Immature natural killer cell (primary cell): ENCODE data around the gene TBC1D22A. TPM values are rescaled to one million over a fixed set of nuclear protein-coding genes. Genes with fewer than 3 reads are reported as not detected.
"Not testable (repeated sequence)": the region's sequence is repeated elsewhere in the genome, so short reads cannot be mapped to it uniquely, and the experiment has no call there.

Experiments
- DNase-seq, 3 donors: peaks; one replicate each; pipeline ENCODE4 v3.0.0; 2022; ENCODE audit warnings: mixed read lengths in 1 of 3
- H3K27ac Mint-ChIP-seq, 6 donors: one replicate each; pipeline ENCODE4 v1.8.0; 2020; ENCODE audit warnings: mixed read lengths in 6 of 6, mild to moderate bottlenecking in 5 of 6, inconsistent platforms in 4 of 6, moderate library complexity in 3 of 6
- H3K27me3 Mint-ChIP-seq, 3 donors: one replicate each; pipeline ENCODE4 v1.8.0; 2020 to 2021; ENCODE audit warnings: low read depth in 3 of 3, mild to moderate bottlenecking in 3 of 3, mixed read lengths in 3 of 3, moderate library complexity in 3 of 3, inconsistent platforms in 1 of 3
- H3K36me3 Mint-ChIP-seq, 3 donors: one replicate each; pipeline ENCODE4 v1.8.0; 2020; ENCODE audit warnings: mixed read lengths in 3 of 3, inconsistent platforms in 2 of 3, mild to moderate bottlenecking in 2 of 3
- H3K4me1 Mint-ChIP-seq, 2 donors: one replicate each; pipeline ENCODE4 v1.8.0; 2020; ENCODE audit warnings: inconsistent platforms in 2 of 2, mild to moderate bottlenecking in 2 of 2, mixed read lengths in 2 of 2, moderate library complexity in 1 of 2
- H3K4me3 Mint-ChIP-seq, 5 donors: one replicate each; pipeline ENCODE4 v1.8.0; 2020; ENCODE audit warnings: mild to moderate bottlenecking in 5 of 5, mixed read lengths in 5 of 5, inconsistent platforms in 3 of 5, moderate library complexity in 3 of 5
- H3K9me3 Mint-ChIP-seq, 6 donors: one replicate each; pipeline ENCODE4 v1.8.0; 2020; ENCODE audit warnings: mild to moderate bottlenecking in 6 of 6, mixed read lengths in 6 of 6, inconsistent platforms in 4 of 6, moderate library complexity in 3 of 6
- polyA plus RNA-seq, 3 donors: library from polyadenylated mRNA; unstranded; fragments of 300-500 nt; fragmentation: Illumina TruSeq; gene quantifications; one replicate each; pipeline ENCODE4 v1.2.3, GENCODE V29; 2021

Gene TBC1D22A
- polyA plus RNA-seq, 3 donors from 2014 or later, result 20.6 to 28.0 (median 24.0) TPM

DNA sequence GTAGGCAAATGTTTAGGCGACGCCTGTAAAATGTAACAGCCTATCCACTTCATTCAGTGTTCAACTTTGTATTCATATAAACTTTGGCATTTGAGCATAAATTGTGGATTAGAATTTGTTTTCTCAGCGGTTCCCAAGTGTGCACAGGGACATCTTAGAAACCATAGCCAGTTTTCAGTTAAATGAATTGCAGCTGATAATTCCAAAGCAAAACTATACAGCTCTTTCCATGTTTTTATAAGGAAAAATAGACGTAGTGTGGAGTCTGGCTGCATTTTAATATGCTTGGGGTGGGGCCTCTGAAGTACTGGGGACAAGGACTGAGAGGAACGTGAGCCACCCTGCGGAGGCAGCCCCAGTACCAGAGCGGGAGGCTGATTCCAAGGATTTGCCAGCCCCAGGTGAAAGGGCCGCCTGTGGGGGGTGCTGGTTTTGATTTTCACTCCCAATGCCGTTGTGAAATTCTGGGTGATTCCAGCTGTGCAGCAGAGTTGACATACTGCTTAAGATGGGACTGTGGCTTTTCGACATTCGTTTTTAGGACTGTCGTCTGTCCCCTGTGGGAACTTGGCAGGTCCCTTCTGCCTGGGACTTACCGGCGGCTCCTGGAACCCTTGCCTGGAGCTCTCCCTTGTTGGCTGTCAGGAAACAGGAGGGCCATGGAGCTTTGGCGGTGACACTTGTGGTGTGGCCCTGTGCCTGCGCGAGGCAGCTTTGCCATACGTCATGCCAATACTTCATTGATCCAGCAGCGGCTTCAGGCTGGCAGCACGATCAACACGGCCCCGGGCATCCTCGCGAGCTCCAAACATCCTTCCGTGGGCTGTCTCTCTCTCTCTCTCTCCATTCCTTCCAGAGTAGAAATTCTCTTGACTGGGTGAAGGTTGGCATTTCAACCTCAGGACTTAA, 370.9 kb downstream of the TBC1D22A start:
- no peak for DNase-seq
- Mint-ChIP-seq H3K4me3 (no peak overlapping the region), H3K9me3 (no peaks in the 10 kb centered on the region), H3K27ac (peak overlapping the region in 1 of 6 donors; percentile 40), H3K27me3 (peaks cover 2 to 4% (median 3%) of the 10 kb centered on the region in 3 donors), H3K4me1 (peaks cover 6 to 11% of the 10 kb centered on the region in 2 donors), H3K36me3 (peaks cover 0 to 4% (median 0%) of the 10 kb centered on the region in 3 donors)

DNA sequence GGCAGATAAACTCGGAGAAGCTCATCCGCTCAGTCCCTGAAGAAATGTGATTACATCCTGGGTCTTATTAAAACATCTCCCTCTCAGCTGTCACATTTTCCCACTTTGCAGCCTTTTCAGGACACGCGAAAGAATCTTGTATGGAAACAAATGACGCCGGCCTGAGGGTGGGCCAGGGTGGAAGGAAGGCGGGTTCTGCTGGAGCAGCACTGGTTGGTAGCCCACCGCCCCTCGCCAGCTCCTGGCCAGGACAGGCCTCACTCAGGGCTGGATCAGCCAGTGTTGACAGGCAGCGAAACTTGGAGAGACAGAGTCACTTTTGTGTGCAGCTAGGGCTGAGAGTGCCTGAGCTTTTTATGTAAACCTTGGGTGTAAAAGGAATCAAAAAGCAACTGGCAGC, 371.8 kb downstream of the TBC1D22A start:
- Mint-ChIP-seq H3K4me1 (peaks cover 6 to 9% of the 10 kb centered on the region in 2 donors), H3K27ac (peak overlapping the region in 1 of 6 donors; percentile 40), H3K36me3 (no peaks in the 10 kb centered on the region), H3K9me3 (no peaks in the 10 kb centered on the region), H3K4me3 (no peak overlapping the region), H3K27me3 (peaks cover 2 to 4% (median 3%) of the 10 kb centered on the region in 3 donors)
- DNase-seq, result no peak

DNA sequence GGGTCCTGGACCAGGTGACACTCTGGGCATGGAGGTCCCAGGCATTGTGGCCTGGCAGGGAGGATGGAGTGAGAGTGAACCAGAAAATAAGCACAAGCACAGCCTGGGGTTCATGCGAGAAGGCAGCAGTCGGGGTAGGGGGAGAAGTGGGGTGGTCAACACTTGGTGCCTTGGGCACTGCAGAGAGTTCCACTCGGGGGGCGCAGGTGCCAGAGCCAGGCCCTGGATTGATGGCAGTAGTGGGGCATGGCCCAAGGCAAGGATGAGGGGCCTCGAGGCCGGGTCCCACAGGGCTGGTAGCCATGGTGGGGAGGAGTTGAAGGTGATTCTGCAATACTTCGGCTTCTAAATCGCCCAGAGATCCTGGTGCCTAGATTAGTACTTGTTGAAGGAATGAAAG, 372.9 kb downstream of the TBC1D22A start:
- no peaks in the 10 kb centered on the region for H3K9me3 Mint-ChIP-seq
- DNase-seq, result no peak
- H3K4me1 Mint-ChIP-seq, result peaks cover 4 to 5% of the 10 kb centered on the region in 2 donors
- peaks cover 2 to 4% (median 3%) of the 10 kb centered on the region in 3 donors for H3K27me3 Mint-ChIP-seq
- no peak overlapping the region for H3K27ac Mint-ChIP-seq
- no peaks in the 10 kb centered on the region for H3K36me3 Mint-ChIP-seq
- H3K4me3 Mint-ChIP-seq, result no peak overlapping the region

DNA sequence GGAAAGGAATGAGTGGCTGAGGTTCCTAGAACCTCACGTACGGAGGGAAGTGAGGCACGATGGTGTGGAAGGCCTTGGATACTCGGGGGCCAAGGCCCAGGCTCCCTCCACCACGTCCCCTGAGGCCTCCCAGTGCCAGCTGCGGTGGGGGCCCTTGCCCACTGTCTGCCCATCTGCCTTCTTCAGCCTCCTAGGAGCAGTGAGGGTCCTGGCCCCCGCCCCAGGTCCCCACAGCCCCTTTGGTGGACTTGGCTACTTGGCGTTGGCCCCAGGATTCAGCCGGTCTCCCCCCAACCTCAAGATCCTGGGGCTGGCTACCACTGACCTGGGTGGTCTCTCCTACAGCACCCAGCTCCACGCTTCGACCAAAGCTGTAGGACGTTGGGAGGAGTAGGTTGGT, 373.6 kb downstream of the TBC1D22A start:
- Mint-ChIP-seq H3K27me3 (peaks cover 2 to 4% (median 3%) of the 10 kb centered on the region in 3 donors), H3K9me3 (no peaks in the 10 kb centered on the region), H3K4me1 (no peaks in the 10 kb centered on the region), H3K4me3 (no peak overlapping the region), H3K36me3 (no peaks in the 10 kb centered on the region), H3K27ac (no peak overlapping the region)
- no peak for DNase-seq

DNA sequence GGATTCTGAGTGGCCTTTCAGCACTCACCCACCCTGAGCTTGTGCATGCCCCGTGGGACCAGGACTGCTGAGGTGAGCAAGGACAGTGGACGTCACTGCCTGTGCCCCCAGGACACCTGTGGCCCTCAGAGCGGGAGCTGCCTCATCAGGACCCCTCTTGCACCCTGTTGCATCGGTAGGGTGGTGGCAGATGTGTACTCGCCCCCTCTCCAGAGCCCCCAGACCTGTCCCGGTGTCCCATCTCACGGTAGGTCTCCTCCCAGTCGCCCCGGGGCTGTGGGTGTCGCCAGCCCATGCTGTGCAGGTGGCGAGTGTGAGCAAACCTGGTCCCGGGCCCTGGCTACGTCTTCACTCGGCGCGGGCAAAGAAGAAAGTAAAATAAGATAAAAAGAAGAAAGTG, 374.2 kb downstream of the TBC1D22A start:
- DNase-seq, result no peak
- H3K27ac Mint-ChIP-seq, result no peak overlapping the region
- peaks cover 2 to 4% (median 3%) of the 10 kb centered on the region in 3 donors for H3K27me3 Mint-ChIP-seq
- H3K4me1 Mint-ChIP-seq, result no peaks in the 10 kb centered on the region
- H3K4me3 Mint-ChIP-seq, result no peak overlapping the region
- H3K36me3 Mint-ChIP-seq, result no peaks in the 10 kb centered on the region
- H3K9me3 Mint-ChIP-seq, result no peaks in the 10 kb centered on the region

GRCh38 chr22:47139013-47139789, 376.8 kb downstream of the TBC1D22A start:
- no peak for DNase-seq
- Mint-ChIP-seq H3K27me3 (peaks cover 2 to 3% (median 2%) of the 10 kb centered on the region in 3 donors), H3K36me3 (no peaks in the 10 kb centered on the region), H3K27ac (peak overlapping the region in 1 of 6 donors; percentile 46), H3K4me1 (no peaks in the 10 kb centered on the region), H3K4me3 (no peak overlapping the region), H3K9me3 (no peaks in the 10 kb centered on the region)

DNA sequence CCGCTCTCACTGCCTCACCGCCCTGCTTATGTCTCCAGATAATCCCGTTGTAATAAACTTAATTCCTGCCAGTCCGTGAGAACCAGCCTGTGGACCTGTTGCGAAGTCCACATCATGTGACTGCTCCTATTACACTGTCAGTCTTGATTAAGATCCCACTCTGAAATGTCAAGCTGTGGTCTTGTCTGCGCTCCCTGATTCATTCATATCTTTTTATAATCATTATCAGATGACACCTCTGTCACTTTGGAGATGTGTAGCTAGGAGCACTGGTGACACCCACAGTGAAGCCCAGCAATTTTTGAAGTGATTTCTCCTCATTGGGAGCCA, 377.3 kb downstream of the TBC1D22A start:
- Mint-ChIP-seq H3K27ac (peak overlapping the region in 1 of 6 donors; percentile 46), H3K9me3 (no peaks in the 10 kb centered on the region), H3K4me3 (no peak overlapping the region), H3K27me3 (peaks cover 2 to 3% (median 2%) of the 10 kb centered on the region in 3 donors), H3K4me1 (no peaks in the 10 kb centered on the region), H3K36me3 (no peaks in the 10 kb centered on the region)
- no peak for DNase-seq

- H3K27me3 Mint-ChIP-seq, H3K36me3 Mint-ChIP-seq, H3K4me1 Mint-ChIP-seq, DNase-seq, H3K4me3 Mint-ChIP-seq, H3K27ac Mint-ChIP-seq, H3K9me3 Mint-ChIP-seq: not testable (repeated sequence)
These were observed 378.5 kb downstream of the TBC1D22A start for GRCh38 chr22:47140975-47141374.

GRCh38 chr22:47142427-47143046, 380.1 kb downstream of the TBC1D22A start:
- Mint-ChIP-seq H3K27me3 (no peaks in the 10 kb centered on the region), H3K4me1 (peaks cover 2 to 6% of the 10 kb centered on the region in 2 donors), H3K36me3 (no peaks in the 10 kb centered on the region), H3K27ac (no peak overlapping the region), H3K9me3 (peaks cover 0 to 1% (median 0%) of the 10 kb centered on the region in 6 donors), H3K4me3 (no peak overlapping the region)
- DNase-seq, result no peak

GRCh38 chr22:47143249-47143938, 380.9 kb downstream of the TBC1D22A start:
- Mint-ChIP-seq H3K27me3 (no peaks in the 10 kb centered on the region), H3K27ac (no peak overlapping the region), H3K9me3 (peaks cover 0 to 1% (median 0%) of the 10 kb centered on the region in 6 donors), H3K4me1 (peaks cover 2 to 6% of the 10 kb centered on the region in 2 donors), H3K4me3 (no peak overlapping the region), H3K36me3 (no peaks in the 10 kb centered on the region)
- no peak for DNase-seq

GRCh38 chr22:47144076-47144765, 381.8 kb downstream of the TBC1D22A start:
- Mint-ChIP-seq H3K27ac (no peak overlapping the region), H3K27me3 (no peaks in the 10 kb centered on the region), H3K36me3 (no peaks in the 10 kb centered on the region), H3K4me3 (no peak overlapping the region), H3K9me3 (peaks cover 0 to 1% (median 0%) of the 10 kb centered on the region in 6 donors), H3K4me1 (peaks cover 2 to 6% of the 10 kb centered on the region in 2 donors)
- DNase-seq, result no peak

- no peak for DNase-seq
- no peaks in the 10 kb centered on the region for H3K36me3 Mint-ChIP-seq
- no peaks in the 10 kb centered on the region for H3K27me3 Mint-ChIP-seq
- no peak overlapping the region for H3K4me3 Mint-ChIP-seq
- H3K27ac Mint-ChIP-seq, result no peak overlapping the region
- peaks cover 0 to 1% (median 0%) of the 10 kb centered on the region in 6 donors for H3K9me3 Mint-ChIP-seq
- peaks cover 2 to 6% of the 10 kb centered on the region in 2 donors for H3K4me1 Mint-ChIP-seq
These were observed 382.5 kb downstream of the TBC1D22A start for GRCh38 chr22:47144791-47145425.
